Breast epithelium (tissue), 4 donors: ENCODE data around the gene MAP3K12. TPM values are rescaled to one million over a fixed set of nuclear protein-coding genes. Genes with fewer than 3 reads are reported as not detected.

Experiments used
- DNase-seq, 2 donors: peaks; one replicate each; pipeline ENCODE4 v3.0.0-alpha.2; 2019; ENCODE audit warnings: low spot score in 2 of 2
- H3K27ac ChIP-seq, 2 donors: fragments of 200-600 bp; sonication (generic) in 1 of 2; one replicate each; pipeline ENCODE4 v1.5.1; 2016 to 2019; ENCODE audit warnings: mild to moderate bottlenecking in 1 of 2
- H3K27me3 ChIP-seq, 2 donors: fragments of 200-600 bp; sonication (generic) in 1 of 2; one replicate each; pipeline versions ENCODE4 v1.5.1 to v1.6.0; 2017 to 2019; ENCODE audit warnings: control low read depth in 1 of 2, mild to moderate bottlenecking in 1 of 2
- H3K36me3 ChIP-seq: fragments of 200-600 bp; one replicate; pipeline ENCODE4 v1.5.1; 2019
- H3K4me1 ChIP-seq, 2 donors: fragments of 200-600 bp; sonication (generic); one replicate each; pipeline ENCODE4 v1.5.1; 2016 to 2019; ENCODE audit warnings: control low read depth in 1 of 2
- H3K4me3 ChIP-seq, 3 donors: fragments of 200-600 bp; sonication (generic); 1 replicate in 2 of 3; 2 replicates in 1 of 3; pipeline ENCODE4 v1.5.1; 2016 to 2019; ENCODE audit warnings: mild to moderate bottlenecking in 3 of 3, moderate library complexity in 2 of 3
- H3K9me3 ChIP-seq, 2 donors: fragments of 200-600 bp; sonication (generic) in 1 of 2; one replicate each; pipeline ENCODE4 v1.5.1; 2016 to 2019; ENCODE audit warnings: control low read depth in 1 of 2
- CTCF ChIP-seq, 3 donors: fragments of 450-650 bp; IDR thresholded peaks; one replicate each; pipeline ENCODE4 v1.5.1; 2016 to 2017; ENCODE audit warnings: antibody characterized with exemption in 3 of 3, mild to moderate bottlenecking in 3 of 3, moderate library complexity in 3 of 3
- POLR2A ChIP-seq: fragments of 450-650 bp; IDR thresholded peaks from one replicate; pipeline ENCODE4 v1.6.1; 2016; ENCODE audit warnings: antibody characterized with exemption, mild to moderate bottlenecking, moderate library complexity
- POLR2AphosphoS5 ChIP-seq, 3 donors: sonication (generic); formaldehyde crosslinking; IDR thresholded peaks; one replicate each; pipeline ENCODE4 v1.6.1; 2017; ENCODE audit warnings: antibody characterized with exemption in 3 of 3
- intact Hi-C: fragments of 100-400 bp; cut with DNase I; formaldehyde crosslinking; loops from one replicate; pipeline ENCODE4 v1.15.1; 2023; ENCODE audit warnings: low total_unique reads
- total RNA-seq, 3 donors: library from RNA; depleted of rRNA; stranded (reverse); fragments of >200 nt; gene quantifications; one replicate each; pipeline ENCODE4 v1.1.0, GENCODE V29; 2016

Gene MAP3K12
- total RNA-seq, 3 donors from 2014 or later = 16.4 to 28.8 (median 24.6) TPM

- Histone ChIP-seq H3K9me3 (no peaks in the 10 kb centered on the region), H3K4me3 (no peak overlapping the region), H3K27ac (no peak overlapping the region), H3K27me3 (no peaks in the 10 kb centered on the region), H3K4me1 (no peaks in the 10 kb centered on the region), H3K36me3 (no peaks in the 10 kb centered on the region)
- TF ChIP-seq CTCF (IDR thresholded peaks at IDR 0.05) (no peak), POLR2A (no peak), POLR2AphosphoS5 (IDR thresholded peaks at IDR 0.05) (no peak)
- intact Hi-C loops = no loop called here
- no peak for DNase-seq
These were observed 30.8 kb upstream of the MAP3K12 start for GRCh38 chr12:53530061-53530460.

- no peaks in the 10 kb centered on the region for H3K9me3 ChIP-seq
- H3K27me3 ChIP-seq = no peaks in the 10 kb centered on the region
- no peak overlapping the region for H3K4me3 ChIP-seq
- no peak for DNase-seq
- no peaks in the 10 kb centered on the region for H3K4me1 ChIP-seq
- no peak for TF ChIP-seq POLR2A
- H3K36me3 ChIP-seq = no peaks in the 10 kb centered on the region
- no peak overlapping the region for H3K27ac ChIP-seq
- intact Hi-C loops = no loop called here
These were observed 25.2 kb upstream of the MAP3K12 start for GRCh38 chr12:53524476-53524875.

- no peak overlapping the region for H3K4me3 ChIP-seq
- TF ChIP-seq CTCF (IDR thresholded peaks at IDR 0.05) (no peak), POLR2AphosphoS5 (IDR thresholded peaks at IDR 0.05) (no peak)
- no peaks in the 10 kb centered on the region for H3K27me3 ChIP-seq
- no peaks in the 10 kb centered on the region for H3K4me1 ChIP-seq
- no peak overlapping the region for H3K27ac ChIP-seq
- H3K9me3 ChIP-seq = no peaks in the 10 kb centered on the region
- H3K36me3 ChIP-seq = no peaks in the 10 kb centered on the region
- intact Hi-C loops = no loop called here
- no peak for DNase-seq
These were observed 23.9 kb upstream of the MAP3K12 start for GRCh38 chr12:53523131-53523530.

- no peak for TF ChIP-seq POLR2A
- TF ChIP-seq CTCF (IDR thresholded peaks at IDR 0.05) = no peak
- TF ChIP-seq POLR2AphosphoS5 (IDR thresholded peaks at IDR 0.05) = no peak
- Histone ChIP-seq H3K27me3 (no peaks in the 10 kb centered on the region), H3K36me3 (peaks cover 6% of the 10 kb centered on the region), H3K9me3 (no peaks in the 10 kb centered on the region), H3K27ac (no peak overlapping the region), H3K4me1 (no peaks in the 10 kb centered on the region), H3K4me3 (no peak overlapping the region)
- DNase-seq = no peak
- intact Hi-C loops = no loop called here
These were observed 19.1 kb upstream of the MAP3K12 start for GRCh38 chr12:53518381-53518780.

GRCh38 chr12:53516758-53517455 is 17.6 kb upstream of the MAP3K12 start:
- Histone ChIP-seq H3K4me3 (no peak overlapping the region), H3K9me3 (no peaks in the 10 kb centered on the region), H3K4me1 (no peaks in the 10 kb centered on the region), H3K27me3 (no peaks in the 10 kb centered on the region), H3K27ac (no peak overlapping the region), H3K36me3 (peaks cover 6% of the 10 kb centered on the region)
- TF ChIP-seq POLR2A (no peak), POLR2AphosphoS5 (IDR thresholded peaks at IDR 0.05) (no peak), CTCF (IDR thresholded peaks at IDR 0.05) (no peak)
- no peak for DNase-seq
- intact Hi-C loops = no loop called here
